PFSK-1 (cell line): Measurements from ENCODE around the gene STARD5. TPM values are rescaled to one million over a fixed set of nuclear protein-coding genes. Genes with fewer than 3 reads are reported as not detected.

Source experiments
- FOXP2 ChIP-seq: optimal IDR thresholded peaks from 2 replicates; pipeline ENCODE3; 2011; ENCODE audit warnings: borderline replicate concordance, control low read depth, inconsistent platforms; ENCODE audit not compliant: insufficient read depth; ENCODE audit errors: extremely low read length, extremely low read depth
- POLR2AphosphoS5 ChIP-seq: IDR thresholded peaks from 2 replicates; pipeline ENCODE4 v1.6.1; 2012; ENCODE audit warnings: low read depth, mild to moderate bottlenecking, control low read depth, low read length, moderate library complexity
- REST ChIP-seq, 2 experiments: IDR thresholded peaks; 2 replicates each; pipeline versions ENCODE4 v1.6.1 to v1.8.0; 2011 to 2012; ENCODE audit warnings: low read depth in 2 of 2, low read length in 2 of 2, control low read depth in 1 of 2, inconsistent platforms in 1 of 2, mild to moderate bottlenecking in 1 of 2, moderate library complexity in 1 of 2; ENCODE audit not compliant: insufficient read depth in 1 of 2
- SIN3A ChIP-seq: IDR thresholded peaks from 2 replicates; pipeline ENCODE4 v1.6.1; 2012; ENCODE audit warnings: mild to moderate bottlenecking, low read length, moderate library complexity, borderline replicate concordance; ENCODE audit not compliant: insufficient read depth
- TAF1 ChIP-seq: IDR thresholded peaks from 2 replicates; pipeline ENCODE4 v1.6.1; 2012; ENCODE audit warnings: low read length, control low read depth, borderline replicate concordance; ENCODE audit not compliant: insufficient read depth
- polyA plus RNA-seq: library from polyadenylated mRNA; unstranded; fragments of >200 nt; gene quantifications from one replicate; pipeline ENCODE4 v1.2.1, GENCODE V29; 2012; ENCODE audit warnings: low read depth, missing spikeins; ENCODE audit not compliant: insufficient read length

The STARD5 gene
- polyA plus RNA-seq, result 0.41 TPM

GRCh38 chr15:81323944-81324881, at the start of gene STARD5:
STARD5 (minus strand) TSS chr15:81324141; CDS start chr15:81324099, 42 bp downstream.
- peak; percentile 35; the same call in 1 of the 2 replicates for TF ChIP-seq TAF1
- TF ChIP-seq POLR2AphosphoS5, result 0 out of 2 replicates have a peak, but pooled peaks have one; percentile 42
- no peak for TF ChIP-seq REST (IDR thresholded peaks at IDR 0.05; ENCODE audit: insufficient read depth in 1 of 2, low read depth in 2 of 2, low read length in 2 of 2)
- no peak for TF ChIP-seq SIN3A
- TF ChIP-seq FOXP2, result no peak

- TF ChIP-seq SIN3A (no peak), POLR2AphosphoS5 (no peak), TAF1 (no peak)
Measured at GRCh38 chr15:81373176-81373575, 49.2 kb upstream of the STARD5 start.

GRCh38 chr15:81372575-81372974, 48.6 kb upstream of the STARD5 start:
- no peak for TF ChIP-seq TAF1
- TF ChIP-seq REST (IDR thresholded peaks at IDR 0.05; ENCODE audit: insufficient read depth in 1 of 2, low read depth in 2 of 2, low read length in 2 of 2), result no peak
- TF ChIP-seq FOXP2, result no peak
- TF ChIP-seq SIN3A, result no peak
- no peak for TF ChIP-seq POLR2AphosphoS5

GRCh38 chr15:81363718-81364500, 40.0 kb upstream of the STARD5 start:
- TF ChIP-seq POLR2AphosphoS5 (no peak), REST (IDR thresholded peaks at IDR 0.05; ENCODE audit: insufficient read depth in 1 of 2, low read depth in 2 of 2, low read length in 2 of 2) (no peak), TAF1 (no peak), FOXP2 (no peak), SIN3A (no peak)

GRCh38 chr15:81363276-81363675, 39.3 kb upstream of the STARD5 start:
- TF ChIP-seq TAF1 (no peak), SIN3A (no peak), FOXP2 (no peak), REST (IDR thresholded peaks at IDR 0.05; ENCODE audit: insufficient read depth in 1 of 2, low read depth in 2 of 2, low read length in 2 of 2) (no peak), POLR2AphosphoS5 (no peak)
